ENCODE measurements around the gene FOXL2. TPM values are rescaled to one million over a fixed set of nuclear protein-coding genes. Genes with fewer than 3 reads are reported as not detected.

Gene FOXL2
- polyA plus RNA-seq, 3 donors, result not detected

DNA sequence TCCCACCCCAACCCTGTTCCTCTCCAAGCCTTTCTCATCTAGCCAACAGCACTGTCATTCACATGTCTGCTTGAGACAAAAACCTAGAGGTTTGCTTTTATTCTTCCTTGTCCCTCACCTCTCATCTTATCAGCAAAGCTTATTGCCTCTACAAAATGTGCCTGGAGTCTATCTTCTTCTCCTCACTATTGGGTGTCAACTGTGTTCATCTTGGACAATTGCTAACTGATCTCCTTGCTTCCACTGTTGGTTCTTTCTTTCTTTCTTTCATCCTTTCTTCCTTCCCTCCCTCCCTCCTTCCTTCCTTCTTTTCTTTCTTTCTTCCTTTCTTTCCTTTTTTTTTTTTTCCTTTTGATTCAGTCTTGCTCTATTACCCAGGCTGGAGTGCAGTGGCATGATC, 48.2 kb downstream of the FOXL2 start:
- no peak for DNase-seq (ENCODE audit: low read depth in 3 of 3, low spot score in 2 of 3)

GRCh38 chr3:138898301-138898700, 48.6 kb downstream of the FOXL2 start:
- DNase-seq (ENCODE audit: low read depth in 3 of 3, low spot score in 2 of 3), result no peak

Other genes starting within 250 kb of the FOXL2 start
- gene PIK3CB, start 112.2 kb downstream of the FOXL2 start, polyA plus RNA-seq (ENCODE audit: insufficient read length in 3 of 3), result 10 to 100 TPM; 32.0 to 33.1 (median 32.5) TPM
- gene FOXL2NB, start 80 bp upstream of the FOXL2 start, polyA plus RNA-seq (ENCODE audit: insufficient read length in 3 of 3), result not detected
- gene PRR23A, start 59.1 kb upstream of the FOXL2 start, polyA plus RNA-seq (ENCODE audit: insufficient read length in 3 of 3), result not detected
- not detected for gene PRR23B, start 73.8 kb upstream of the FOXL2 start, polyA plus RNA-seq (ENCODE audit: insufficient read length in 3 of 3)
- gene PRR23C, start 97.8 kb upstream of the FOXL2 start, polyA plus RNA-seq (ENCODE audit: insufficient read length in 3 of 3), result under 1 TPM in 1 of 3 donors, not detected in 2; 0.06 TPM

Data from right renal cortex interstitium (tissue), 3 donors.